HG02678 (cell line): ENCODE measurements around the gene HP.
"Not testable (repeated sequence)": the region's sequence is repeated elsewhere in the genome, so short reads cannot be mapped to it uniquely, and the experiment has no call there.

Experiments used
- ATAC-seq: cut with Tn5 transposase; IDR thresholded peaks from one replicate; pipeline ENCODE4 v1.9.1; 2021; ENCODE audit warnings: mild to moderate bottlenecking, moderate library complexity; ENCODE audit not compliant: unreplicated experiment

HP gene, protein sequence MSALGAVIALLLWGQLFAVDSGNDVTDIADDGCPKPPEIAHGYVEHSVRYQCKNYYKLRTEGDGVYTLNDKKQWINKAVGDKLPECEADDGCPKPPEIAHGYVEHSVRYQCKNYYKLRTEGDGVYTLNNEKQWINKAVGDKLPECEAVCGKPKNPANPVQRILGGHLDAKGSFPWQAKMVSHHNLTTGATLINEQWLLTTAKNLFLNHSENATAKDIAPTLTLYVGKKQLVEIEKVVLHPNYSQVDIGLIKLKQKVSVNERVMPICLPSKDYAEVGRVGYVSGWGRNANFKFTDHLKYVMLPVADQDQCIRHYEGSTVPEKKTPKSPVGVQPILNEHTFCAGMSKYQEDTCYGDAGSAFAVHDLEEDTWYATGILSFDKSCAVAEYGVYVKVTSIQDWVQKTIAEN

DNA sequence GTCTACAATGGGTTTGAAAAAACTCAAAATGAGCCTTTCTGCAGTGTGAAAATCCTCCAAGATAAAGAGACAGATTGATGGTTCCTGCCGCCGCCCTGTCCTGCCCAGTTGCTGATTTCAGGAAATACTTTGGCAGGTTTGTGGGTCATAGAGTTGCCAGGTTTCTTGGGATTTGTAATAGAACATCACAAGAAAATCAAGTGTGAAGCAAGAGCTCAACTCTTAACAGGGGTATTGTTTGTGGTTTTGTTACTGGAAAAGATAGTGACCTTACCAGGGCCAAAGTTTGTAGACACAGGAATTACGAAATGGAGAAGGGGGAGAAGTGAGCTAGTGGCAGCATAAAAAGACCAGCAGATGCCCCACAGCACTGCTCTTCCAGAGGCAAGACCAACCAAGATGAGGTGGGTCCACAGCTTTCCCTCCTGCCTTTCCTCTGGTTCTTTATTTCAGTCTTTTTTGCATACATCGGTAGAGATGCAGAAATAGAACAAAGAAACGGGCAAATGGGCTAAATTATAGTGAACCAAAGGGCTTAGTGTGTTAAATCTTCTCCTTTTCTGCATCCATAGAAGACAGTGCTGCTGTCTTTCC is at the start of gene HP:
Gene HP (plus strand): TSS at position 252 of the 594 bp plus-strand sequence. CDS start 148 bp downstream, at position 400.
- ATAC-seq, result not testable (repeated sequence)

DNA sequence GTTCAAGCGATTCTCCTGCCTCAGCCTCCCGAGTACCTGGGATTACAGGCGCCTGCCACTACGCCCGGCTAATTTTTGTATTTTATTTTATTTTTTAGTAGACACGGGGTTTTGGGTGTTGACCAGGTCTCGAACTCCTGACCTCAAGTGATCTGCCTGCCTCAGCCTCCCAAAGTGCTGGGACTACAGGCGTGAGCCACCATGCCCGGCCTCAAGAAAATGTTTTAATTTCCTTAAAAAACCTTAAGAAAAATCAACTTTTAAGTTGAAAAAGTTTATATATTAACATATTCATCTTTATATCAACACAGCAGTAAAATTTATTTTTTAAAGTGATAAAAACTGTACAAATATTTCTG is 46.3 kb upstream of the HP start:
- ATAC-seq, result not testable (repeated sequence)

DNA sequence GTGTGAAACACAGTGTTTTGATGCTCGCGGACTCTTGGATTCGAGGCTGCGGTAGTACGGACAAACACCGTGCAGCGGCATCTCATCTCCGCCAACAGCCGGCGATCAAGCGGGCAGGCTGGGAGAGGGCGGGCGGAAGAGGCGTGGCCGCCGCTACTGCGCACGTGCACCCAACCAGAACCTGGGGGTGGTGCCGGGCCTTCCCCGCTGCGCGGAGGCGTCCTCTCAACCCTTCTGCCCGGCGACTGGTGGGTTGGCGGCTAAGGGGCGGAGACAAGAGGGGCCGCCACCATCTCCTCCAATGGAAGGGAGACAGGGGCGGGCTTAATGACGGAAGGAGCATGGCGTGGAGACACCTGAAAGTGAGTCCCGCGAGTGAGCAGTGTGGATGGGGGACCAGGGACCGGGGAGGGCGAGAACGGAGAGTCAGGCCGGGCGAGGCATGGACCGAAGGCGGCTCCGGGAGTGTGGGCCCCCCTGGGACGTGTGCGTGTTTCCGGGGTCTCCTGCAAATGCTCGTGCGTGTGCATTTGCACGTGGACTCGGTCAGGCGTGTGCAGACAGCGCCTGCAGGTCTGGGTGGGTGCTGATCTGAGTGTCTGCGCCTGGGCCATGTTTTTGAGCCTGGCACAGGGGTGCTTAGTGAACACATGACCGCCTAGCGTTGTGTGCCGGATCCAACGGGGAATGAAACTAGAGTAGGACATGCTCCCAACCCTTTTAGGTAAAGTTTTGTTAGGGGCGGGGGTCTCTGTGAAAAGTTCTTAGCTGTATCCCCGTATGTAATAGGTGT is 45.7 kb upstream of the HP start, which contains the start of gene DHODH:
Gene DHODH (plus strand): TSS at position 321 of the 793 bp plus-strand sequence. CDS start 21 bp downstream, at position 342.
- ATAC-seq, result peak; percentile 99

DNA sequence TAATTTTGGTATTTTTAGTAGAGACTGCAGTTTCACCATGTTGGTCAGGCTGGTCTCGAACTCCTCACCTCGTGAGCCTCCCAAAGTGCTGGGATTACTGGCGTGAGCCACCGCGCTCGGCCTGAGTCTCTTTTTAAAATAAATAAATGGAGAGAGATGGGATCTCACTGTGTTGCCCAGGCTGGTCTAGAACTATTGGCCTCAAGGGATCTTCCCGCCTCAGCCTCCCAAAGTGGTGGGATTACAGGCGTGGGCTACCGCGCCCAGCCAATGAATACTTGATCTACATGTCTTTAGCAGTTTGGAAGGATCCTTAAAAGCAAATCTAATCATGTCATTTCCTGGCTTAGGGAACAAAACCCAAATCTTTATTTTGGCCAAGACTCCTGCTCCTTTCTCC is 44.5 kb upstream of the HP start:
- ATAC-seq, result no peak

DNA sequence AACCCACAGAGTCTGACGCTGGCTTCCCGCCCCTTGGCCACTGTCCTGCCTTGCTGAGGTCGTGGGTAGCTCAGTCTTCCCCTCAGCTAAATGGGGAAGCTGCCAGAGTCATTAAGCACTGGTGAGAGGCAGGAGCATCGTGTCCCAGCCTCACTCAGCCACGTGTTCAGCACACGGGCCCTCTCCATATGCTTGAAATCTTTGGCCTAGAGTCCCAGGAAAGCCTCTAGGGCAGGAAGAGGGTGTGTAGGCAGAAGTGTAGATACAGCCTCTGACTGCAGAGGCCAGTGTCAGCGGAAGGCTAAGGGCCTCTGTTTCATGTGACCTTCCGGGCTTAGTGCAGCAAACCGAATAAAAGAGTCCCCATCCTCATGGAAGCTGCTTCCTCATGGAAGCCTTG is 41.7 kb upstream of the HP start:
- no peak for ATAC-seq

DNA sequence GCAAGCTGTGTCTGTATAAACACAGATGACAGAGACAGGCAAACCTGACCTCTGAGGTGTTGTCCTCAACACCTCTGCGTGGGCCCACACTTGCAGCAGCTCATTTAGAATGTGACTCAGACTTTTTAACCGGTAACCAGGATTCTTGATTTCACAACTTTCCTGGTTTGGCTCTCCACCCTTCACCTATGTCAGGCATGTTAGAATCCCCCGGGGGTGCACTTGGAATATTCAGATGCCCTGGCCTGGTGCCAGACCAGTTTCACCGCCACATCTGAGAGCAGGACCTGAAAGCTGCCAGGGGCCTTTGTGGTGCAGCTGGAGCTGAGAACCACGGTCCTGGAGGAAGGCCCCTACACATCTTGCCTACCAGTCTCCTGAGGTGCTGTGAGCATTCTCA is 40.9 kb upstream of the HP start:
- ATAC-seq, result no peak

DNA sequence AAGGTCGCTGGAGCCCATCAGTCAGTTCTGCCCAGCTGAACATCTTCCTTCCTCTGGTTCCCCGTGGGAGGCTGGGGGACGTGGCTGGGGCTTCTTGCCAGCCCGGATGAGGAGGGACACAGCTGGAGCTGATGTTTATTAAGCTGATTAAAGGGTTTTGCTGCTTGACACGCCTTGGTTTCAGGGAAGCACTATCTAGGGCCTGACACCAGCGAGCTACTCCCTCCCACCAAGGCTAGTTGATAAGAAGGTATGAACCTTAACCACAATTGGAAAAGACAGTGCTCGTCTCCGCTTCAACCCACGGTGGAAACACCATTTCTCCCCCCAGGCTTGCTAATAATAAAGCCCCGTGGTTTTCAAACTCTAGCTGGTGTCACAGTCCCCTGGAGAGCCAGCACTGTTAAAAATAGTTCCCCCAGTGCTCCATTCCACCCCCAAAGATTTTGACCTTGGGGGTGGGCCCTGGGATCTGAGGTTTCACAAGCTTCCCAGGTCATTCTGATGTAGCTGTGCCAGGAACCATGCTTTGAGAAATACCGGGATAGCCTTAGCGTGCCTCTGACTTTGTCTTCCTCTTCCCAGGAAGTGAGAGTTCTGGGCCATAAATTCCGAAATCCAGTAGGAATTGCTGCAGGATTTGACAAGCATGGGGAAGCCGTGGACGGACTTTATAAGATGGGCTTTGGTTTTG is 40.3 kb upstream of the HP start:
- ATAC-seq, result no peak

DNA sequence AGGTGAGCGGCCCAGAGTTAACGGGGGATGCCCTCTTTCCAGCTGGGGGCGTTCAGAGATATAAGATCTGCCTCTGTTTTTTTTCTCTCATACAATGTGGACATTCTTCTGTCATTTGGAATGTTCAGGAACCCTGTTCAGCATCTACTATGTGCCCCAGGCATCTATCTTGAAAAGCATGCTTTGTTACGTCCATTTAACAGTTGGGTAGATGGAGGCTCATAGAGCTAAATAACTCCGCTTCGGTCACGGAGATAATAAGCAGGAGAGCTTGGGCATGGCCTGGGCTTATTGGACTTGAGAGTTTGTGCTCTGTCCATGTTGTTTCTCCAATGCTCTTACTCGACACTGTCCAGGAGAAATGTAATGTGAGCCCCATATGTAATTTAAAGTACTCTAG is 39.6 kb upstream of the HP start:
- ATAC-seq, result no peak

DNA sequence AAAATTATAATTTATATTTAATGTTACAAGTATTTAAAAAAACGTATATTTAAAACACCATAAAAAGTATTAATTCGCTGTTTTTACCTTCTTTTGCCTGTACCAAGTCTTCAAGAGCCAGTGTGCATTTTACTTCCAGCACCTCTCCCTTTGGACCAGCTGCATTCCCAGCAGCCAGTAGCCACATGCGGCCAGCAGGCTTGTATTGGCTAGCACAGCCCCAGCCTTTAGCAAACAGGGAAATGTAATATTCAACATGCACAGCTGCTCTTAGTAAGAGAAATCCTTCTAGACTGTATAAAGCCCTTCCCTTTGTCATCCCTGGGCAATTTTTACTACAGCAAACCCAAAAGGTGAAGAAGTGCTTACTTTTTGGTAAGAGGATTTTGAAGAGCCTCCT is 39.2 kb upstream of the HP start:
- no peak for ATAC-seq

DNA sequence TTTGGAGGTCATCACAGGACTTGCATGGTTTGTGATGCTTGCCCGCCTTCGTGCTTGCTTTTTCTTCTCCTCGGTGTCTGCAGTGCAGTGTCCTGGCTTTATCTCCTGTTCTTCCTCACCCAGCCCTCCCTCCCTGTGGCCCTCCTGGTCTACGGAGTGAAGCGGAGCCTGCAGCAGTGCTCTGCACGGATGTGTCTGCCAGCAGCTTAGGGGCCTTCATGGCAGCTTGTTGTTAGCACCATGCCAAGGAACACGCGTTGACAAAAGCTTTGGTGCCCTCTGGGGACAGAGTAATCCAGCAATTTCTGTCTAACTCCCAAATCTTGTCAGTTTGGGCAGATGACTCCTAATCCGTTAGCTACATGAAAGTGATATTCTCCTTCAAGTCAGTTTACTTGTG is 35.8 kb upstream of the HP start:
- ATAC-seq, result no peak

DNA sequence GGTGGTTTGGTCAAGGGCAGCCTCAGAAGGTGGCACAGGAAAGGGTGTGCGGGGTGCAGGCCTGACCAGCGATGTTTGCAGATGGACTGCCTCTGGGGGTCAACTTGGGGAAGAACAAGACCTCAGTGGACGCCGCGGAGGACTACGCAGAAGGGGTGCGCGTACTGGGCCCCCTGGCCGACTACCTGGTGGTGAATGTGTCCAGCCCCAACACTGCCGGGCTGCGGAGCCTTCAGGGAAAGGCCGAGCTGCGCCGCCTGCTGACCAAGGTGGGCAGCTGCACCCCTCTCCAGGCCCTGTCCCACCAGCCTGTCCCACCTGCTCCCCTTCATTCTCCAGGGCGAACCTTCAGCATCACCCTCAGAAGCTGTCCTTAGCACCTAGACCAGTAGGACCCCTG is 33.3 kb upstream of the HP start:
- ATAC-seq, result no peak

DNA sequence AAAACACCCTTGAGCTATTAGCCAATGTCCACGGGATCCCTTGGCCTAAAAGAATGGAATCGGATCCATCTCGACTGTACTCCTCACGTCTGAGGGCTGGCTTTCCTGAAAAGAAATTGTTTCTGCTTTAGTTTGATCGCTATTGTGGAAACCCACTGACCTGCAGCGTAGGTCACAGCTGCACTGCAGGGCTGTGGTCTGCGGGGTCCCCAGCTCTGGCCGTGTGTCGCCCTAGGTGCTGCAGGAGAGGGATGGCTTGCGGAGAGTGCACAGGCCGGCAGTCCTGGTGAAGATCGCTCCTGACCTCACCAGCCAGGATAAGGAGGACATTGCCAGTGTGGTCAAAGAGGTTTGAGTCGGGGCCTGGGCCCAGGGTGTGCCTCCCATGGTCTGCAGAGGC is 32.2 kb upstream of the HP start:
- no peak for ATAC-seq

DNA sequence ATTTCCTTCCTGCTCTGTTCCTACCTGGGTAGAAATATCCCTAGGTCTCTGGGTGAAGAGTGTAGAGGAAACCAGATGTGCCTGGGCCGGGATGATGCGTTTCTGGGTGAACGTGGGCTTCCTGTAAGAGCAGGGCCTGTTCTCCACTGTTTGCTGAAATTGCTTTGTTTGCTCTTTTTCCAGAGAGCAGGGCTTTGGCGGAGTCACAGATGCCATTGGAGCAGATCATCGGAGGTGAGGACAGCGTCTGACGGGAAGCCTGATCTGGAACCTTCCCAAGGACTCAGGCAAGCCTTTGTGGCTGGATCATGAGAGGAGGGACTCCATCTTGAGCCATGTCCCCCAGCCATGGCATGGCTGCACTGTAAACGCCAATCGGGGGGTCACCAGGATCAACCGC is 30.3 kb upstream of the HP start:
- ATAC-seq, result no peak

DNA sequence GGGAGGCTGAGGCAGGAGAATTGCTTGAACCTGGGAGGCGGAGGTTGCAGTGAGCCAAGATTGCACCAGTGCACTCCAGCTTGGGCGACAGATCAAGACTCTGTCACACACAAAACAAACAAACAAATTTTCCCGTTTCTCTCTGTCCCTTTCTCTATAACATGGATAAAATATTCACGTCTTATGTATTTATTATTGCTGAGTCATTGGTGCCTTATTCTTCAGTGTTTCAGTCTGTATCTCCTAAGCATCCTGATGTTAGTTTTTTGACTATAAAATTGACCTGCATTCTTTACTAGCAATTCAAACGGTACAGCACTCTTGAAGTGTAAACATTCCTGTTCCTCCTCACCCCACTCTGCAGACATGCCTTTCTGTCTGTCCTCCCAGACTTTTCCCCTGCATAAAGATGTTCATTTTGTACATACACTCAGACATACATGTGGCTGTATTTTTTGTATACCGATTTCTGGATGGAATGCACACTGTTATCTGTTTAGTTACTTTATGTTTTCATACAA is 29.4 kb upstream of the HP start:
- no peak for ATAC-seq

DNA sequence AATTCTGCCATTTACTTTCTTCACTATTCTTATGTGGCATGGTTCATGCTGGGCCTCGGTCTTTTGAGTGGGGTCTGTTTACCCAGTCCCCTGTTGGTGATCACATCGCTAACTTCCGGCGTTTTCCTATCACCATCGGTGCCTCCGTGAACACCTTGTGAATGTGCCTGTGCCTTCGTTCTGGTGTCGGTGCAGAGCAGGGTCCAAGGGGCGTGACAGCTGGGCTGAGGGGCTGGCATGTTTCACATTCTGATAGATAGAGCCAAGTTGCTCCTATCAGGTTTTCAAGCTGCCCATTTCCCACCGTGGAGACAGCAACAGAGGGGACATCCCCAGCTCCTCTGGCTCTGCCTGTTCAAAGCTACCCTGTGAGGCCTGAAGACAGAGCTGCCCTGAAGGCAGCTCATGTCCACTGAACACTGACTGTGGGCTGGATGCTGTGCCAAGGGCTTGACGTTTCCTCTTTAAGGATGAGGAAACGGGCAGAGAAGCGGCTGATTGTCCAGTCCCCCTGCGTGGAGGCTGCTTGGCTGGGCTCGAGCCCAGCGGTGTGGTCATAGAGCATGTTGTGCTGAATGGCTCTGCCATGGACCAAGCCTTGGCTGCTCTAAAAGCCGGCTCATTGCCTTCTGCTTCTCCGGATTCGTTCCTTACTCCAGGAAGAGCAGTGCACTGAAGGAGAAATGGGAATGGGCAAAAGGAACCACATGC is 28.7 kb upstream of the HP start:
- no peak for ATAC-seq

DNA sequence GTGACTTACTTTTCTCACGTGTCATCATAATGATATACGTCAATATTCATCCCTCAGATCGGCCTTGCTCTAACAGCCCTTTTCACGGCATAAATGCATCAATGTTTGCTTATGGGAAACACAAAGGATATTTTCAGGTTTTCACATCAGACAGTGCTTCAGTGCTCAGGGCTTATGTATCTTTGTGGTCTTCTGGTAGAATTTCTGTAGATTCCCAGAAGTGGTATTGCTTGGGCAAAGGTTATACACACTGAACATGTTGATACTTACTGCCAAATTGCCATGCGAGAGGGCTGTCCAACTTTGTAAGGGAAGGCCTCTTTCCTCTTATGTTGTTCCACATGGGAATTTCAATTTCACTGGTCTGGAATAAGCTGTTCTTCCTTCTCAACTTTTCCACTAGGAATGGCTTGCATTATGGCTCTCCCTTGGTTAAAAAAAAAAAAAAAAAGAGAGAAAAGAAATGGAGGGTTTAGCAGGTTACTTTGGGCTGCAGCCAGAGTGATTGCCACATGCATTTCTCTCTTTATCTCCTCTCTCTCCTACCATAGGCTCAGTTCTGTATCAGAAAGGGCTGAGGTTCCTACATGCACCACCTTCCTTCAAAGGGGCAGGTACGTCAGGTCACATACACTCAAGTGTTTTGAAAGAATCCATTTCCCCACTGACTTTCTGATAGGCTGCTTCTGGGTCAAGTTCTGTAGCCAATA is 26.5 kb upstream of the HP start:
- no peak for ATAC-seq

DNA sequence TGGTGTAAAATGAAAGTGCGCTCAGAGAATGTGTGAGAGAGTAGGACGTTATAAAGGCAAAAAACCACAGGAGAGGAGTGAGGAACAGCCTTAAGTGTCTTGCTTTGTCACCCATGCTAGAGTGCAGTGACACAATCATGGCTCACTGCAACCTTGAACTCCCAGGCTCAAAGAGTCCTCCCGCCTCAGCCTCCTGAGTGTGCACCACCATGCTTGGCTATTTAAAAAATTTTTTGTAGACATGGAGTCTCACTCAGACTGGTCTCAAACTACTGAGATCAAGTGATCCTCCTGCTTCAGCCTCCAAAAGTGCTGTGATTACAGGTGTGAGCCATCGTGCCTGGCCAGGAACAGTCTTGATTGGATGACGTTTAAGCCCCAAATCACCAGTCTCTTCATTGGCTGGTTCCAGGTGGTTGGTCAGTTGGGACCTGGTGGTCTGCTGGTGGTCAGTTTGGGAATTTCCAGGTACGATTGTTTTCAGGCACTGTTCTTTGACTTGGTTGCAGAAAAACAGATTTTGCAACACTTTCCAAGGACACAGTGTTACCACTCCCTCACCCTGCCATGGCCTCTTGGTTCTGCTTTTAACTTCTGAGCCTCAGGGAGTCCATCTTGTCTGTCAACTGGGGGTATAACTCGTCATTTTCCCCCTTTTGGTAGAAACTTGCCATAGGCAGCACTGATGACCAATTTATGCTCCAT is 24.6 kb upstream of the HP start:
- ATAC-seq, result no peak

DNA sequence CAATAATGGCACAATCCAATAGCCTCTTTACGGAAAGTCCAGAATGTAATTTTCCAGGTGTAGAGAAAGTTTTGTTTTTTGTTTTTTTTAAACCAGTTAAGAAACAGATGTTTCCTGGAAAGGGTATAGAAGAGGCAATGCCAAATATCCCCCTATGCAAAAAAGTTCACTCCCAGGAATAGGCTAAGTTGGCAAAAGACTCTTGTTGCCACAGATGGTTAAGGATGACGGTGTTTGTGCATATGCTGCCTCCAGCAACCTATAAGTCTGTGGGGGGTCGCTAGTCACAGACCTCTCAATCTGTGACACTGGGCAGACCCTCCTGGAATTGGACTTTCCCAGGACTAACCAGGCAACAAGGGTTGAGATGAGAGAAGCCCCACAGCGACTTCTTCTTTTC is 20.9 kb upstream of the HP start:
- no peak for ATAC-seq

DNA sequence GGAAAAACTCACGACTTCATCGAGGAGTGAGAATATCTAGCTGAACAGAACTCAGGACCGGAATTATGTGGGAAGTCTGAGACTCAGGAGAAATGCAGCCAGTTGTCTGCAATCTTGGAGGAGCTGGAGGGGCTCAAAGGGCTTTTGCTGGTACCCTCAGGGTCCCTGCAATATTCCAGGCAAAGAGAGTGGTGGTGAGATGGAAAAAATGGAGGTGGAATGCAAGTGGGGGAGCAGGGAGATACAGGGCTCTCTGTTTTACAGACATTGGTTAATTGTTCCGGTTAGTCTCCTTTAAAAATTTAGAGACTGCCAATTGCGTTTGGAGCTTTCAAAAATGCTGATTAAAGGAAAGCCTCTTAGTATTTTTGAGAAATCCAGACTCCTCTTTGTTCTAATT is 18.2 kb upstream of the HP start:
- ATAC-seq, result no peak
